Stimulated activated CD8-positive, alpha-beta memory T cell treated with anti-CD3 and anti-CD28 coated beads, Interleukin-2, amount 100 ng/mL, for 1 hour (primary cell): ENCODE data around the gene MRPL12.
A peak's percentile ranks its signal among the peaks of the same experiment; 100 is the strongest.
"Not testable (repeated sequence)": the region's sequence is repeated elsewhere in the genome, so short reads cannot be mapped to it uniquely, and the experiment has no call there.

Experiments
- DNase-seq, 2 donors: peaks; one replicate each; pipeline ENCODE4 v3.0.0-alpha.2; 2020; ENCODE audit warnings: low read depth in 2 of 2

MRPL12 gene

GRCh38 chr17:81702934-81703746 lies at the start of gene MRPL12:
MRPL12 (plus strand) TSS chr17:81703367; CDS start chr17:81703502, 135 bp downstream.
- peak; percentile 75 to 81 for DNase-seq

- DNase-seq: no peak
Observed at GRCh38 chr17:81655378-81656117, 47.6 kb upstream of the MRPL12 start.

GRCh38 chr17:81656118-81656743 lies 46.9 kb upstream of the MRPL12 start, which contains the start of gene PDE6G:
PDE6G (minus strand) TSS chr17:81656542; CDS start chr17:81653305, 3,237 bp downstream.
- no peak for DNase-seq

- no peak for DNase-seq
Observed at GRCh38 chr17:81656835-81657234, 46.3 kb upstream of the MRPL12 start.

GRCh38 chr17:81659038-81659437 lies 44.1 kb upstream of the MRPL12 start:
- no peak for DNase-seq

- DNase-seq: no peak
Observed at GRCh38 chr17:81660441-81660840, 42.7 kb upstream of the MRPL12 start.

- DNase-seq: no peak
Observed at GRCh38 chr17:81662002-81662401, 41.2 kb upstream of the MRPL12 start.

GRCh38 chr17:81664051-81664470 lies 39.1 kb upstream of the MRPL12 start:
- no peak for DNase-seq

- no peak for DNase-seq
Observed at GRCh38 chr17:81665205-81666091, 37.7 kb upstream of the MRPL12 start.

- no peak for DNase-seq
Observed at GRCh38 chr17:81666092-81666341, 37.1 kb upstream of the MRPL12 start.

- peak; percentile 83 to 87 for DNase-seq
Observed at GRCh38 chr17:81666342-81667191, 36.6 kb upstream of the MRPL12 start, which contains the start of the genes CCDC137 and OXLD1. CCDC137 (plus strand) TSS chr17:81666737; CDS start chr17:81666767, 30 bp downstream. OXLD1 (minus strand) TSS chr17:81666605; CDS start chr17:81666577, 28 bp downstream.

GRCh38 chr17:81667754-81668153 lies 35.4 kb upstream of the MRPL12 start:
- DNase-seq: no peak

GRCh38 chr17:81672504-81672903 lies 30.7 kb upstream of the MRPL12 start:
- DNase-seq: no peak

- DNase-seq: no peak
Observed at GRCh38 chr17:81672954-81673353, 30.2 kb upstream of the MRPL12 start.

- no peak for DNase-seq
Observed at GRCh38 chr17:81673561-81674258, 29.5 kb upstream of the MRPL12 start.

GRCh38 chr17:81675515-81676221 lies 27.5 kb upstream of the MRPL12 start:
- DNase-seq: not testable (repeated sequence)

- DNase-seq: no peak
Observed at GRCh38 chr17:81676906-81677305, 26.3 kb upstream of the MRPL12 start.

GRCh38 chr17:81680150-81680549 lies 23.0 kb upstream of the MRPL12 start:
- no peak for DNase-seq

GRCh38 chr17:81681672-81682071 lies 21.5 kb upstream of the MRPL12 start:
- no peak for DNase-seq
